Loucy (cell line): ENCODE data around the gene MRPL51.
"Not testable (repeated sequence)": the region's sequence is repeated elsewhere in the genome, so short reads cannot be mapped to it uniquely, and the experiment has no call there.

Experiments
- H2AFZ ChIP-seq: fragments of 200-600 bp; sonication (generic); 2 replicates; pipeline ENCODE4 v1.6.0; 2016; ENCODE audit warnings: antibody characterized with exemption, mild to moderate bottlenecking, low read length, moderate library complexity
- H3F3A ChIP-seq: fragments of 200-600 bp; 2 replicates; pipeline ENCODE4 v1.6.0; 2016; ENCODE audit warnings: antibody characterized with exemption, low read depth, mild to moderate bottlenecking
- H3K27me3 ChIP-seq: fragments of 200-600 bp; sonication (generic); 2 replicates; pipeline ENCODE4 v1.6.1; 2014; ENCODE audit warnings: low read length, mild to moderate bottlenecking; ENCODE audit not compliant: insufficient read depth, poor library complexity, severe bottlenecking
- H3K36me3 ChIP-seq: fragments of 200-600 bp; sonication (generic); 2 replicates; pipeline ENCODE4 v1.6.1; 2016; ENCODE audit warnings: low read length; ENCODE audit not compliant: insufficient read depth
- H3K4me1 ChIP-seq: fragments of 200-600 bp; sonication (generic); 2 replicates; pipeline ENCODE4 v1.5.1; 2014; ENCODE audit warnings: low read length, mild to moderate bottlenecking; ENCODE audit not compliant: insufficient read depth, poor library complexity, severe bottlenecking
- H3K4me2 ChIP-seq: fragments of 200-600 bp; sonication (generic); 2 replicates; pipeline ENCODE4 v1.6.0; 2014; ENCODE audit warnings: antibody characterized with exemption, low read length, low read depth, mild to moderate bottlenecking; ENCODE audit not compliant: poor library complexity, severe bottlenecking
- H3K4me3 ChIP-seq: fragments of 200-600 bp; sonication (generic); 2 replicates; pipeline ENCODE4 v1.5.1; 2014; ENCODE audit warnings: low read length, mild to moderate bottlenecking, mixed read lengths; ENCODE audit not compliant: poor library complexity, severe bottlenecking
- H3K79me2 ChIP-seq: fragments of 200-600 bp; sonication (generic); 2 replicates; pipeline ENCODE4 v1.6.1; 2014; ENCODE audit warnings: low read length; ENCODE audit not compliant: insufficient read depth
- H3K9ac ChIP-seq: fragments of 200-600 bp; sonication (generic); 2 replicates; pipeline ENCODE4 v1.6.0; 2014; ENCODE audit warnings: mild to moderate bottlenecking, low read depth, low read length, moderate library complexity; ENCODE audit not compliant: poor library complexity, severe bottlenecking
- H3K9me2 ChIP-seq: fragments of 200-600 bp; sonication (generic); replicated peaks from 2 replicates; pipeline ENCODE4 v1.6.1; 2016; ENCODE audit warnings: low read depth, low read length, mixed read lengths
- H3K9me3 ChIP-seq: fragments of 200-600 bp; sonication (generic); 2 replicates; pipeline ENCODE4 v1.6.1; 2014; ENCODE audit warnings: mild to moderate bottlenecking, antibody characterized with exemption, low read length, low read depth; ENCODE audit not compliant: insufficient read depth
- H4K20me1 ChIP-seq: fragments of 200-600 bp; sonication (generic); 2 replicates; pipeline ENCODE4 v1.6.0; 2014; ENCODE audit warnings: antibody characterized with exemption, low read length, mild to moderate bottlenecking; ENCODE audit not compliant: insufficient read depth, poor library complexity, severe bottlenecking
- CTCF ChIP-seq: fragments of 200-600 bp; sonication (generic); conservative IDR thresholded peaks from 2 replicates; pipeline ENCODE4 v1.5.1; 2014; ENCODE audit warnings: mild to moderate bottlenecking, antibody characterized with exemption, low read length
- EZH2phosphoT487 ChIP-seq: fragments of 200-600 bp; IDR thresholded peaks from 2 replicates; pipeline ENCODE4 v1.6.1; 2018; ENCODE audit warnings: antibody characterized with exemption, mild to moderate bottlenecking, moderate library complexity, borderline replicate concordance

Gene MRPL51

DNA sequence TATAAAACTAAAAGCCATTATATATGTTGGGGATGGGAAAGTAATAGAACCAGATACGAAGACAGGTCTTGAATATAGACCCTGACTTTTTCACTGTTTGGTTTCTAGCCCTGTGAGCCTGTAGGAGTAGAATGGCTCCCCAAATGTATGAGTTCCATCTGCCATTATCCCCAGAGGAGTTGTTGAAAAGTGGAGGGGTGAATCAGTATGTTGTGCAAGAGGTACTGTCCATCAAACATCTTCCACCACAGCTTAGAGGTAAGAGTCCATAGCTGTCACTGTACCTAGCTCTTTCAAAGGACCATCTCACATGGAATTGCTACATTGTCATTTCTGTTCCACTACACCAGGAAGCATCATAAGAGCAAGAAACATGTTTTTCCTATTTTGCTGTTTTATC, 1.9 kb upstream of the MRPL51 start:
- Histone ChIP-seq H3K36me3 (peaks cover 20% of the 10 kb centered on the region; the same call in 1 of the 2 replicates), H3K9me2 (no peaks in the 10 kb centered on the region), H3K27me3 (no peaks in the 10 kb centered on the region), H3K4me2 (peak overlapping the region; percentile 93), H3K4me3 (peak overlapping the region; percentile 91), H3K9me3 (no peaks in the 10 kb centered on the region), H3K4me1 (peaks cover 40% of the 10 kb centered on the region), H3F3A (peaks cover 13% of the 10 kb centered on the region), H3K9ac (peak overlapping the region; percentile 98), H2AFZ (no peak overlapping the region), H3K79me2 (peaks cover 74% of the 10 kb centered on the region), H4K20me1 (peaks cover 31% of the 10 kb centered on the region)
- TF ChIP-seq EZH2phosphoT487 (no peak), CTCF (no peak)

GRCh38 chr12:6494258-6494743, 1.2 kb upstream of the MRPL51 start:
- Histone ChIP-seq H3K4me2 (peak overlapping the region; percentile 93), H3K79me2 (peaks cover 67% of the 10 kb centered on the region), H3K4me1 (peaks cover 40% of the 10 kb centered on the region), H3K36me3 (peaks cover 20% of the 10 kb centered on the region; the same call in 1 of the 2 replicates), H2AFZ (peak overlapping the region; percentile 45; the same call in 1 of the 2 replicates), H3K9me2 (no peaks in the 10 kb centered on the region), H3F3A (peaks cover 13% of the 10 kb centered on the region), H3K9ac (peak overlapping the region; percentile 98), H3K4me3 (peak overlapping the region; percentile 91), H3K9me3 (no peaks in the 10 kb centered on the region), H3K27me3 (no peaks in the 10 kb centered on the region), H4K20me1 (peaks cover 31% of the 10 kb centered on the region)
- TF ChIP-seq EZH2phosphoT487 (no peak), CTCF (peak; percentile 53)

- TF ChIP-seq CTCF = no peak; the same call in 1 of the 2 replicates
- no peak for TF ChIP-seq EZH2phosphoT487
- Histone ChIP-seq H4K20me1 (peaks cover 31% of the 10 kb centered on the region), H3K9ac (peak within 1 kb of the TSS; percentile 98), H3F3A (peaks cover 13% of the 10 kb centered on the region), H3K4me2 (peak within 1 kb of the TSS; percentile 93), H3K36me3 (peaks cover 20% of the 10 kb centered on the region; the same call in 1 of the 2 replicates), H2AFZ (peak within 1 kb of the TSS; percentile 56), H3K9me2 (no peaks in the 10 kb centered on the region), H3K4me3 (peak within 1 kb of the TSS; percentile 91), H3K9me3 (no peaks in the 10 kb centered on the region), H3K27me3 (no peaks in the 10 kb centered on the region), H3K4me1 (peaks cover 40% of the 10 kb centered on the region), H3K79me2 (peaks cover 61% of the 10 kb centered on the region)
Observed at GRCh38 chr12:6493497-6494257, 615 bp upstream of the MRPL51 start, which contains the start of gene NCAPD2. Gene NCAPD2, plus strand, starts transcription at chr12:6494102. Its CDS starts 997 bp downstream, at chr12:6495099.

GRCh38 chr12:6490673-6491072, 2.4 kb downstream of the MRPL51 start:
- H3K9me3 ChIP-seq, H3K9ac ChIP-seq, H3K9me2 ChIP-seq, H3K4me2 ChIP-seq, H2AFZ ChIP-seq, H3K4me3 ChIP-seq, H3K27me3 ChIP-seq: not testable (repeated sequence)
- Histone ChIP-seq H3F3A (peaks cover 13% of the 10 kb centered on the region), H3K36me3 (peaks cover 12% of the 10 kb centered on the region; the same call in 1 of the 2 replicates), H3K4me1 (peaks cover 18% of the 10 kb centered on the region), H4K20me1 (peaks cover 25% of the 10 kb centered on the region), H3K79me2 (peaks cover 31% of the 10 kb centered on the region)
